ENCODE measurements around the gene GUCY1A1.

DNA sequence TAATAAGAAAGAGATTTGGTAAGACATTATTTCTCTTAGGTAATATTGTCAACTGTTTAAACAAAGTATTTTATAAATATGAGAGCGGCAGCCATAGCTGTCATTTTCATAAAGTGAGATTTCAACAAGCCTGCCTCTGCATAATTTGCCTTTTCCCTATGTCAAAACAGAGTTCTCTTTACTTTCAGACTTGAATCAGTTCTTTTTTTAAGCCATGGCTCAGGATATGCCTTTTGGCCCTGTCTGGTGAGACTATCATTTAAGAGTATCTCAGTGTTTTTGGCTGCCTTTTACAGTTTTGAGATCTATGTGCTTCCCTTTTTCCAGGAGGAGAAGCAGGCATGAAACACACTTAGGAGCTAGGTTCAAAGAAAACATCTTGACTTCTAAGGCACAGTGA is 7.5 kb upstream of the GUCY1A1 start:
- TF ChIP-seq EZH2 (IDR thresholded peaks at IDR 0.05; ENCODE audit: borderline replicate concordance, insufficient read depth, low read length, poor library complexity, severe bottlenecking) (no peak), EP300 (conservative IDR thresholded peaks at IDR 0.05; ENCODE audit: poor library complexity, severe bottlenecking) (no peak), MXI1 (conservative IDR thresholded peaks at IDR 0.05; ENCODE audit: poor library complexity, severe bottlenecking) (no peak)
- TF ChIP-seq, protein P1, sequence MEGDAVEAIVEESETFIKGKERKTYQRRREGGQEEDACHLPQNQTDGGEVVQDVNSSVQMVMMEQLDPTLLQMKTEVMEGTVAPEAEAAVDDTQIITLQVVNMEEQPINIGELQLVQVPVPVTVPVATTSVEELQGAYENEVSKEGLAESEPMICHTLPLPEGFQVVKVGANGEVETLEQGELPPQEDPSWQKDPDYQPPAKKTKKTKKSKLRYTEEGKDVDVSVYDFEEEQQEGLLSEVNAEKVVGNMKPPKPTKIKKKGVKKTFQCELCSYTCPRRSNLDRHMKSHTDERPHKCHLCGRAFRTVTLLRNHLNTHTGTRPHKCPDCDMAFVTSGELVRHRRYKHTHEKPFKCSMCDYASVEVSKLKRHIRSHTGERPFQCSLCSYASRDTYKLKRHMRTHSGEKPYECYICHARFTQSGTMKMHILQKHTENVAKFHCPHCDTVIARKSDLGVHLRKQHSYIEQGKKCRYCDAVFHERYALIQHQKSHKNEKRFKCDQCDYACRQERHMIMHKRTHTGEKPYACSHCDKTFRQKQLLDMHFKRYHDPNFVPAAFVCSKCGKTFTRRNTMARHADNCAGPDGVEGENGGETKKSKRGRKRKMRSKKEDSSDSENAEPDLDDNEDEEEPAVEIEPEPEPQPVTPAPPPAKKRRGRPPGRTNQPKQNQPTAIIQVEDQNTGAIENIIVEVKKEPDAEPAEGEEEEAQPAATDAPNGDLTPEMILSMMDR (IDR thresholded peaks at IDR 0.05; ENCODE audit: poor library complexity, severe bottlenecking): no peak
- TF ChIP-seq, protein P2, sequence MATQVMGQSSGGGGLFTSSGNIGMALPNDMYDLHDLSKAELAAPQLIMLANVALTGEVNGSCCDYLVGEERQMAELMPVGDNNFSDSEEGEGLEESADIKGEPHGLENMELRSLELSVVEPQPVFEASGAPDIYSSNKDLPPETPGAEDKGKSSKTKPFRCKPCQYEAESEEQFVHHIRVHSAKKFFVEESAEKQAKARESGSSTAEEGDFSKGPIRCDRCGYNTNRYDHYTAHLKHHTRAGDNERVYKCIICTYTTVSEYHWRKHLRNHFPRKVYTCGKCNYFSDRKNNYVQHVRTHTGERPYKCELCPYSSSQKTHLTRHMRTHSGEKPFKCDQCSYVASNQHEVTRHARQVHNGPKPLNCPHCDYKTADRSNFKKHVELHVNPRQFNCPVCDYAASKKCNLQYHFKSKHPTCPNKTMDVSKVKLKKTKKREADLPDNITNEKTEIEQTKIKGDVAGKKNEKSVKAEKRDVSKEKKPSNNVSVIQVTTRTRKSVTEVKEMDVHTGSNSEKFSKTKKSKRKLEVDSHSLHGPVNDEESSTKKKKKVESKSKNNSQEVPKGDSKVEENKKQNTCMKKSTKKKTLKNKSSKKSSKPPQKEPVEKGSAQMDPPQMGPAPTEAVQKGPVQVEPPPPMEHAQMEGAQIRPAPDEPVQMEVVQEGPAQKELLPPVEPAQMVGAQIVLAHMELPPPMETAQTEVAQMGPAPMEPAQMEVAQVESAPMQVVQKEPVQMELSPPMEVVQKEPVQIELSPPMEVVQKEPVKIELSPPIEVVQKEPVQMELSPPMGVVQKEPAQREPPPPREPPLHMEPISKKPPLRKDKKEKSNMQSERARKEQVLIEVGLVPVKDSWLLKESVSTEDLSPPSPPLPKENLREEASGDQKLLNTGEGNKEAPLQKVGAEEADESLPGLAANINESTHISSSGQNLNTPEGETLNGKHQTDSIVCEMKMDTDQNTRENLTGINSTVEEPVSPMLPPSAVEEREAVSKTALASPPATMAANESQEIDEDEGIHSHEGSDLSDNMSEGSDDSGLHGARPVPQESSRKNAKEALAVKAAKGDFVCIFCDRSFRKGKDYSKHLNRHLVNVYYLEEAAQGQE (IDR thresholded peaks at IDR 0.05; ENCODE audit: borderline replicate concordance): no peak

All from neural cell (in vitro differentiated cells).